ENCODE measurements around the gene IPMK.

Gene IPMK

DNA sequence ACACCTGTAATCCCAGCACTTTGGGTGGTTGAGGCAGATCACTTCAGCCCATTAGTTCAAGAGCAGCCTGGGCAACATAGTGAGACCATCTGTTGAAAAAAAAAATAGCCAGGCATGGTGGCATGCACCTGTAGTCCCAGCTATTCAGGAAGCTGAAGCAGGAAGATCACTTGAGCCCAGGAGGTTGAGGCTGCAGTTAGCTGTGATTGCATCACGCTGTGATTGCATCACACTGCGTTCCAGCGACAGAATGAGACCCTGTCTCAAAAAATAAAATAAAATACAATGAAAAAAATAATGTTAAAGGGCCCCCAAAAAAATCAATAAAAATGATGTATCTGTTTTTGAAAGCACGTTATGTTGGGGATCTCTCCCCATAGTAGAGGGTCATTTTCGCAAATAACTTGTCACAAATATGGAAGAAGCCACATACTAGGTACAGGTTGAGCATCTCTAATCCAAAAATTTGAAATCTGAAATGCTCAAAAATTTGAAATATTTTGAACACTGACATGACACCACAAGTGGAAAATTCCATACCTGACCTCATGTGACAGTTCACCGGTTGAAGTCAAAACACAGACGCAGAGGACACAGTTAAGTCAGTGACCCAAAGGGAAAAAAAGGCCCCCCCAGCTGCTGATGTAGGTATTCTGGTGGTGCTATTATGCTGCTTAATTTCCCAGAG lies 10.7 kb upstream of the IPMK start:
- ATAC-seq: no peak
- H3K9me3 Mint-ChIP-seq: no peaks in the 10 kb centered on the region
- peaks cover 48% of the 10 kb centered on the region for H3K4me1 Mint-ChIP-seq
- peaks cover 42% of the 10 kb centered on the region for H3K36me3 Mint-ChIP-seq (ENCODE audit: low read depth)
- DNase-seq: no peak
- H3K4me3 Mint-ChIP-seq: no peak overlapping the region
- H3K27me3 Mint-ChIP-seq: no peaks in the 10 kb centered on the region
- H3K27ac Mint-ChIP-seq: no peak overlapping the region

DNA sequence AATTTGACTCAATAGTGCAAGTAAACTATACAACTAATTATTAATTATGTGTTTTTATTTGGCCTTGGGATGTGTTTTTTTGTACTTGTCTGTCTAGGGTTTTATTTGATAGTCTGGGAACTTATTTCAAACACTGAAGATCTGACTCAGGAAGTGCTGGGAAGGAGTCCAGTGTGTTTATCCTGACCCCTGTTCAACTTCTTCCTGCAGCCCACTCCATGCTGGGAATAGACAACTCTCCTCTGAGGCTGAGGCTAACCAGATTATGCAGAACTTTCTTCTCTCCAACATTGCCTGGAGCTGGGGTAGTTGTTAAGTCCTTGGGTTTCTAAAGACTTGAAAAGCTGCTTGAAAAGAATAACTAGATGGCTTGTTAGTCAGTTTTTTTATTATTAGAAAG lies 8.2 kb upstream of the IPMK start:
- Mint-ChIP-seq H3K4me3 (no peak overlapping the region), H3K27me3 (no peaks in the 10 kb centered on the region), H3K36me3 (ENCODE audit: low read depth) (peaks cover 31% of the 10 kb centered on the region), H3K4me1 (peaks cover 33% of the 10 kb centered on the region), H3K9me3 (no peaks in the 10 kb centered on the region), H3K27ac (no peak overlapping the region)
- ATAC-seq (no peak), DNase-seq (no peak)

DNA sequence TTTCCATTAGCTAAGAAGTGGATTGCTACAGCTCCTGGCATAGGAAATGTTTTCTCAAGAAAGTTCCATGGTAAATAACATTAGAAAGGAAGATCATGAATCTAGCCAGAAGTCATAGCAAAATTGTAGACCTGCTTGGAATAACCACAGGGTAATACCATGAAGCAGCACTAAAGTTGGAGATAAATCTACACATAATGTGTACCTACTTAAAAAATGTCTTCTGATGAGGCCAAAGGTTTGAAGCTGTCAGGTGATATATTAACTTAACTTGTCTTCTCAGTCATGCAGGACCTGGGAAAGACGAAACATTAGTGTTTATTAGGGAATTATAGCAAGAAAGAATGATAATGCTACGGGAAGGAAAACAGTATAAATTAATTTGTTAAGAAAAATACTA lies 7.6 kb upstream of the IPMK start:
- H3K4me3 Mint-ChIP-seq: no peak overlapping the region
- DNase-seq: no peak
- peaks cover 33% of the 10 kb centered on the region for H3K4me1 Mint-ChIP-seq
- no peak for ATAC-seq
- no peaks in the 10 kb centered on the region for H3K9me3 Mint-ChIP-seq
- H3K36me3 Mint-ChIP-seq (ENCODE audit: low read depth): peaks cover 30% of the 10 kb centered on the region
- H3K27me3 Mint-ChIP-seq: no peaks in the 10 kb centered on the region
- no peak overlapping the region for H3K27ac Mint-ChIP-seq

DNA sequence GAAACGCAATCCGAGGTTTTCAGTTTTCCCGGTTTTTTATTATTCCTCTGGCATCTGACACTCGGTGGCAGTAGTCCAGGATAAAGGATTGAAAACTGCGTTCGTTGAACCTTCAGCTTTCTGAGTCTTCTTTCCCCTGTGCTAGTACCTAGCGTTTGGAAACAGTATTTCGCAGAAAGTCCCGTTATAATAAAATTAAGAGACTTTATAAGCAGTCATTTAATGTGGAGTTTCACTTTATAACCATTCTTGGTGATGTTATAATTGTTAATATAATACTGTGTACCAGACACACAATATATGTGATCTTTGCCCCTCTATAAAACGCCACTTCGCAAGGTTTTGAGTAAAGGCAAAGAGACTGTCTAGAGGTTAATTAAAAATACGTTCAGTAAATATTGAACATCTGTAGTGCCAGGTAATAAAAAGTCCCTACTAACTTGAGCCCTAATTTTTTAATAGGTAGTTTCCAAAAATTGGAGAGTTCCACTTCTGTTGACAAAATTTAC lies 2.1 kb upstream of the IPMK start:
- H3K4me1 Mint-ChIP-seq: peaks cover 50% of the 10 kb centered on the region
- DNase-seq: no peak
- H3K4me3 Mint-ChIP-seq: peak overlapping the region; percentile 96
- H3K36me3 Mint-ChIP-seq (ENCODE audit: low read depth): peaks cover 11% of the 10 kb centered on the region
- peak overlapping the region; percentile 94 for H3K27ac Mint-ChIP-seq
- no peaks in the 10 kb centered on the region for H3K9me3 Mint-ChIP-seq
- H3K27me3 Mint-ChIP-seq: no peaks in the 10 kb centered on the region
- ATAC-seq: no peak

DNA sequence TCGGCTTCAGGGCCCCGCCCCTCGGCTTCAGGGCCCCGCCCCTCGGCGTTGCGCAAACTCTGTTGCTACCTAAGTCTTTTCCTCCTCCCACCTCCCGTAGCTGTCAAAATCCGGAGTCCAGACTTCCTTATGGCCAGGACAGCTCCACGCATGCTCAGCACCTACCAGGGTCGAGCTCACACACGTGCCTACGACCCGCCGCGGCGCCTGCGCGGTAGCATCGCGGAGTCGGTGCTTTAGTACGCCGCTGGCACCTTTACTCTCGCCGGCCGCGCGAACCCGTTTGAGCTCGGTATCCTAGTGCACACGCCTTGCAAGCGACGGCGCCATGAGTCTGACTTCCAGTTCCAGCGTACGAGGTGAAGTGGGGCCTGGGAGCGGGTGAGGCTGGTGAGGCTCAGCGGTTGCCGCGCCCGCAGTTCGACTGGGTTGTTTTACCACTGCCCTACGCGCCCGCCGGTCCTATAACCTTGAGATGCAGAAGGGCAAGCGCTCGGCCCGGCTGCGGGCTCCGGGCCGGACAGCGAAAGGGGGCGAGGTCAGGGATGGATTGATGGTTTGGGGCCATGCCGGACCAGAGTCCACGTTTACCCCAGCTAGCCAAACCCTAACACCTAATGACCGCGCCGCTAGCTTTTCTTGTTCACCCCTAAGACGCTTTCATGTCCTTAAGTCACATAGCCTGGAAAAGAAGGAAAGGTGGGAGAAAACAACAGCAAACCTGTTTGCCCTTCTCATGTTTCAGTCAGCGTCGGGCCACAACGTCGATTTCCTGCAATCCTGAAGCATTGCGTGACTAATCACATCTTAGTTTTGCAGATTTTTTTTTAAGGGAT lies 1.5 kb upstream of the IPMK start, which contains the start of gene CISD1:
Gene CISD1, plus strand, starts transcription at position 217 of the 836 bp plus-strand sequence. Its CDS starts 112 bp downstream, at position 329.
- H3K27me3 Mint-ChIP-seq: no peaks in the 10 kb centered on the region
- peak within 1 kb of the TSS; percentile 96 for H3K4me3 Mint-ChIP-seq
- peaks cover 53% of the 10 kb centered on the region for H3K4me1 Mint-ChIP-seq
- H3K9me3 Mint-ChIP-seq: no peaks in the 10 kb centered on the region
- H3K36me3 Mint-ChIP-seq (ENCODE audit: low read depth): peaks cover 11% of the 10 kb centered on the region
- peak within 1 kb of the TSS; percentile 94 for H3K27ac Mint-ChIP-seq
- DNase-seq (peak; percentile 95), ATAC-seq (peak; percentile 76)

DNA sequence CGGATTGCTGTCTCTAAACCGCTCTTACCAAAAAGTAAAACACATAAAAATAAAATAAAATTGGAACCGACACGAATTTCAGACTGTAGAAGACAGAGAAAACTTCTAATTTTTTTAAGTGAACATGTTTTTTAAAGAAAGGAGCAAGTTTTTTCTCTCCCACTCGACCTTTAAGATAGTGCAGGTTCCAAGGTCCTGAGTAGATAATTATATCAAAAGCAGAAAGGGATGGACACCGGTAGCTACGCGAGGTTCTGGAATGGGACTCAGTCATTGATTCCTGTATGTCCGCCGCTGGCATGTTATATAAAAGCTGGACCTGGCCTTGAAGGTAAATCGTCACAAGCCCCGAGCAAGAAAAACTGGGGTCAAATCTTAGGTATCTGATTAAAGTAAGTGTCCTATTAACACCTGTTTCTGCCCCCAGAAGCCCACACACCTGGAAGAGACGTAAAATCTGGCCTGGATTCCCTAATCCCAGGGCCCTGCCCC lies 806 bp upstream of the IPMK start:
- ATAC-seq: no peak
- no peaks in the 10 kb centered on the region for H3K27me3 Mint-ChIP-seq
- H3K4me3 Mint-ChIP-seq: peak overlapping the region; percentile 96

DNA sequence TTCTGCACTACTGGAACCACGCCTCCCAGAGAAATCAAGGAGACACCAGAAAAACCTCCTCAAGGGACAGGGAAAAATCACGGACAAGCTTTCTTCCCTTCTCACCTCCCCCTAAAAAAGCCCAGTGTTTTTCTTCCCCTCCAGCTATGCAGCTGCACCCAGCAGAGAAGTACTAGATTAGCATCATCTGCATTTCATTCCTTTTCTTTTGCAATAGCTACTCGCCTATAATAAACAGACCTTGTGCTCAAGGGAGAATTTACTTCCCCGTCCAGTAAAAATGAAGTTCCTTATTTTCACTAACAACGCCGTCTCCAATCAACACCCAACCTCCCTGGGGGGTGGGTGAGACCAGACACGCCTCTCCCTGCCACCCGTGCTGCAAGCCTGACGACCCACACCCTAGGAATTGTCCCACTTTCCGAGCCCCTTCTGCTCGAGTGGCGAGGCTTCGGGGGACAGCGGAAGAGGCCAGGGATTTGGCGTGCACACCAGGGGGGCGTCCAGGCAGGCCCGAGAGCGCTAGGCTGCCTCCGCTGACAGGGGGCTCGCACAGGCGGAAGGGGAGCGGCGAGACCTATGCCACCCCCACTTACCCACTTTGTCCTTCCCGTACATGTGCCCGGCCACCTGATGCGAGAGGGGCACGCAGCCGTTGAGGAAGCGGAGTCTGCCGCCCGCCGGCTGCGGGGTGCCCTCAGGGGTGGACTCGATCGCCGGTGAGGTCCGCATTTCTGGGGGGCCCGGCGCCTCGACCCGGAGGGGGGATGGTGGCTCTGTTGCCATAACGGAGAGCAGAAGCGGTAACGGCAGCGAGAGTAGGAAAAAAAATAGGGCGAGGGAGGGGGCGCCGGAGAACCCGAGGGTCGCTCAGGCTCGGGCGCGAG lies 625 bp downstream of the IPMK start:
- Mint-ChIP-seq H3K4me3 (peak overlapping the region; percentile 96), H3K27me3 (no peaks in the 10 kb centered on the region), H3K27ac (peak overlapping the region; percentile 97), H3K9me3 (no peaks in the 10 kb centered on the region), H3K36me3 (ENCODE audit: low read depth) (peaks cover 10% of the 10 kb centered on the region), H3K4me1 (peaks cover 54% of the 10 kb centered on the region)
- DNase-seq: peak; percentile 51
- peak; percentile 1 for ATAC-seq

More for the DNA sequence above, 806 bp upstream of the IPMK start:
- H3K36me3 Mint-ChIP-seq (ENCODE audit: low read depth): peaks cover 11% of the 10 kb centered on the region
- H3K27ac Mint-ChIP-seq: peak overlapping the region; percentile 94
- no peak for DNase-seq
- H3K4me1 Mint-ChIP-seq: peaks cover 55% of the 10 kb centered on the region
- H3K9me3 Mint-ChIP-seq: no peaks in the 10 kb centered on the region

DNA sequence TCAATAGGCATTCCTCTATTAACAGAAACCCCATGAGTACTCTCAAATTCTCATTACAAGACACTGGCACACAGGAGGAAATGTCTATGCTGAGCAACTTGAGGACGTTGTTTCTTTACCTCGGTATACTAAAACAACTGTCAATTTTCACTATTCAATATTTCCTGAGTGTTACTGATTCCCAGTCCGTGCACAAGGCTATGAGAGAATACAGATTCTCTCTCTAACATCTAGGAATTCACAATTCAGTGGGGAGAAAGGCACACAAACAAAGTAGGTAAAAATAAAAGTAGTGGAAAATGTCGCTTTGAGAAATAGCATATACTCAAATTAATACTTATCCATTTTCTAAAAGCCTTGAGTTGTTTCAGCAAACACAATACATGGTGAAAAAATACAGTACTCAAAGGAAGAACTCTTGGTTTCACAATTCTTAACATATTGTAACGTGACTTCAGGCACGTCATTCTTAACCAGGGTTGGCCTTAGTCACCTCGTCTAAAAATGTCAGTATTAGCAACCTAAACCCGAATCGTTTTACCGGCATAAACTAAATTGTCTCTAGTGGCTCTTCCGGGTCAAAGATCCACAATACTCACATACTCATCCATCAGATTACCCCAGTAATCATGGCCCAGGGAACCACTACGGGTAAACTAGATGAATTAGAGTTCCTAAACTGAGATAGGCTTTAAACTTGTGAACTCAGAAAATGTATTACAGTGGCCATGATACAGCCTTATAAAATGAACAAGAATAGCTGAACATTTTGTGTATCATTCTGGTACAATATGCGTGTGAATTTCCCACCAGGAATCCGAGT lies 1.5 kb downstream of the IPMK start:
- H3K4me1 Mint-ChIP-seq: peaks cover 52% of the 10 kb centered on the region

DNA sequence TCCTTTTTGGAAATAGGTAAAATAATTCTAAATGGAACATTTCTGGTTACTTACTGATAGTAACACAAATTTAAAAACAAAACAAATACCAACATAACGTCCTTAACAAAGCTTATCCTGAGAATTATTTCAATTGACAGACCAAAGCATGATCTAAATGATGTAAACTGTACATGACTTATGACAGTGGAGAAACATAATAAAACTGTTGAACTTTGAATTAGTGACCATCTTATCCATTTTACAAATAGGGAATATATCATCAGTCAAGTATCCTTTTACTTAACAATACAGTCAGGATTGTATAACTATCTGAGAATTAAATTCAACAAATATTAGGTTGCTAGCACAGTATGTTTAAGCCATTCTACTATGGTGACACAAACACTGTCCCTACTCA lies 2.4 kb downstream of the IPMK start:
- no peak for ATAC-seq
- Mint-ChIP-seq H3K9me3 (no peaks in the 10 kb centered on the region), H3K27ac (no peak overlapping the region), H3K4me1 (peaks cover 51% of the 10 kb centered on the region), H3K27me3 (no peaks in the 10 kb centered on the region), H3K36me3 (ENCODE audit: low read depth) (peaks cover 3% of the 10 kb centered on the region), H3K4me3 (peak overlapping the region; percentile 96)
- DNase-seq: no peak

More for the DNA sequence above, 1.5 kb downstream of the IPMK start:
- peaks cover 8% of the 10 kb centered on the region for H3K36me3 Mint-ChIP-seq (ENCODE audit: low read depth)
- H3K9me3 Mint-ChIP-seq: no peaks in the 10 kb centered on the region
- DNase-seq: peak; percentile 20
- no peaks in the 10 kb centered on the region for H3K27me3 Mint-ChIP-seq
- ATAC-seq: peak; percentile 29
- H3K4me3 Mint-ChIP-seq: peak overlapping the region; percentile 96
- H3K27ac Mint-ChIP-seq: peak overlapping the region; percentile 97

DNA sequence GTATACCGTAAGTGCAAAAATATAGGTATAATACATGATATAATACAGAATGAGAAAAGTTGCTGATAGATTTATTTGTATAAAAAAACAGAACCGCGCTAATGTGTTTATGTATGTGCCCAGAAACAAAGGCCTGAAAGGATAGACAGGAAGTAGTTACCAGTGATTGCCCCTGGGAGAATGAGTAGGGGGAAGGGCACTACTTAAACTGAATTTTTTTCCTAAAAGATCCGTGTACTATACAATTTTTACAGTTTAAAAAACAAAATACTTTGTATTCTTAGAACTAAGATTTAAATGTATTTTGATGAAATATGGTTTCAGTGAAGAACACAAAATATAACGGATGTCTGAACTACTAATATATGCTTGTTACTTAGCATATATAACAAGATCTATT lies 2.9 kb downstream of the IPMK start:
- DNase-seq: no peak
- Mint-ChIP-seq H3K27me3 (no peaks in the 10 kb centered on the region), H3K36me3 (ENCODE audit: low read depth) (peaks cover 3% of the 10 kb centered on the region), H3K4me1 (peaks cover 53% of the 10 kb centered on the region), H3K4me3 (peak overlapping the region; percentile 96), H3K9me3 (no peaks in the 10 kb centered on the region), H3K27ac (no peak overlapping the region)
- no peak for ATAC-seq

DNA sequence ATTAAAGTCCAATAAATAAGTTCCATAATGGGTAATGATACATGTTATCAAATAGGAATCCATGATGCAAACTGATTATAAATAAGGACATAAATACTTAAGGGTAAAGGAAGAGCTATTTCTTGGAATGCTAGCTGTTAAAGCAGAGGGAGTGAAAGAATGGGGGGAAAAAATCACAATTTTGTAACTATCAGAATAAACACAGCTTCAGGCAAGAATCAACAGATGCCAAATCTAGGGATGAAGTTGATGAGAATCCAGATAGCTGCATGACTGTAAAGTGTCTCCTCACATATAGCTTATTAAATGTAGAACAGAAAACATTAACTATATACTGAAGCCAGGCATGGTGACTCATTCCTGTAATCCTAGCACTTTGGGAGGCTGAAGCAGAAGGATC lies 4.9 kb downstream of the IPMK start:
- no peak overlapping the region for H3K27ac Mint-ChIP-seq
- ATAC-seq: no peak
- peaks cover 11% of the 10 kb centered on the region for H3K36me3 Mint-ChIP-seq (ENCODE audit: low read depth)
- H3K4me1 Mint-ChIP-seq: peaks cover 42% of the 10 kb centered on the region
- no peaks in the 10 kb centered on the region for H3K9me3 Mint-ChIP-seq
- no peaks in the 10 kb centered on the region for H3K27me3 Mint-ChIP-seq
- H3K4me3 Mint-ChIP-seq: no peak overlapping the region
- DNase-seq: no peak

DNA sequence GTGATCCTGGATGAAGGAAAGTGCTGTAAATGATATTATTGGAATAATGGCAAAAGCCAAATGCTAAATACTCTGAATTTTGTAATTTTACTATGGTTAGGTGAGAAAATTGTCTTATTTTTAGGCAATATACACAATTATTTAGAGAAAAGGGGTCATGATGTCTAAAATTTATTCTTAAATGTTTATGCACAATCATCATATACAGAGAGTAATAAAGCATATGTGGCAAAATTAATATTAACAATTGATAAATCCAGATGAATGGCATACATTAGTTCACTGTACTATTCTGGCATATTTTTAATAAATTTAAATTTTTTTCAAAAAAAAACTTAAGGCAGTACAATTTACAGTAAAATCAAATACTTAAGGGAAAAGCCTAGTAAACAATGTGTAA lies 7.4 kb downstream of the IPMK start:
- Mint-ChIP-seq H3K27me3 (no peaks in the 10 kb centered on the region), H3K36me3 (ENCODE audit: low read depth) (peaks cover 21% of the 10 kb centered on the region), H3K9me3 (no peaks in the 10 kb centered on the region), H3K27ac (no peak overlapping the region), H3K4me1 (peaks cover 45% of the 10 kb centered on the region), H3K4me3 (no peak overlapping the region)
- ATAC-seq (no peak), DNase-seq (no peak)

DNA sequence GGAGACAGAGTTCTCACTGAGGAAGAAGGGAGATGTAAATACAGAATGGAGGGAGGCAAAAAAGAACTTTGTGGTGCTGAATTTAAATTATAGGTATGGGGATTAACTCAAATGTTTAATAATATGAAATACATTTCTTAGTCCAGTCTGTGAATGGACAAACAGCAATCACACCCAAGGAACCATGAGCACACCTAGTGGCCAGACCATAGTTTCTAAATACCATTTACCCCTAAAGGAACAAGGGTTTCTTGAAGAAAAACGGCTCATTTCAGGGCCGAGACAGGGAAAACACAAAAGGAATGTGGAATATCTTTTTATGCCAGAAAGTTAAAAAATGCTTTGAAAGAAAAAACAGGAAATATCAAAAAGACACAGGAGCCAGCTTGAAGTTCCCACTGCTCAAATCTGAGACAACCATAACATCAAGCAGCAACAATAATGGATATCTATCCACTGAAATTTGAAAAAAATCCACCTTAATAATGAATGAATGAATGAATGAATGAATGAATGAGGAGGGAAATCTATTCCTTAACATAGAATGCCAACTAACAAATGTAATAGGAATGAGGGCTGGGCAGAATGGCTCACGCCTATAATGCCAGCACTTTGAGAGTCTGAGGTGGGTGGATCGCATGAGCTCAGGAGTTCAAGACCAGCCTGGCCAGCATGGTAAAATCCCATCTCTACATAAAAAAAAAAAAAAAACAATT lies 8.6 kb downstream of the IPMK start:
- peaks cover 44% of the 10 kb centered on the region for H3K4me1 Mint-ChIP-seq
- no peak for ATAC-seq
- H3K4me3 Mint-ChIP-seq: no peak overlapping the region
- DNase-seq: no peak
- peaks cover 27% of the 10 kb centered on the region for H3K36me3 Mint-ChIP-seq (ENCODE audit: low read depth)
- H3K9me3 Mint-ChIP-seq: peaks cover 7% of the 10 kb centered on the region
- H3K27me3 Mint-ChIP-seq: no peaks in the 10 kb centered on the region
- no peak overlapping the region for H3K27ac Mint-ChIP-seq

Data from activated naive CD8-positive, alpha-beta T cell treated with anti-CD3 and anti-CD28 coated beads, Interleukin-2, amount 50 U/mL, for 24 hours (primary cell).